Upper lobe of left lung (tissue), 6 donors: ENCODE data around the gene RBFOX2. TPM values are rescaled to one million over a fixed set of nuclear protein-coding genes. Genes with fewer than 3 reads are reported as not detected.

Source experiments
- ATAC-seq, 2 donors: fragments of 200-7000 bp; cut with Tn5 transposase; one replicate each; pipeline ENCODE4 v1.9.1; 2022; ENCODE audit warnings: mild to moderate bottlenecking in 2 of 2, moderate library complexity in 2 of 2; ENCODE audit not compliant: low FRiP score in 2 of 2
- DNase-seq, 2 donors: peaks; one replicate each; pipeline ENCODE4 v3.0.0-alpha.2; 2019 to 2020
- H3K27ac ChIP-seq, 4 donors: fragments of 200-600 bp; sonication (generic); one replicate each; pipeline ENCODE4 v1.5.1; 2016 to 2019
- H3K27me3 ChIP-seq, 4 donors: fragments of 200-600 bp; sonication (generic); one replicate each; pipeline ENCODE4 v1.5.1; 2017 to 2019
- H3K36me3 ChIP-seq, 4 donors: fragments of 200-600 bp; sonication (generic); one replicate each; pipeline ENCODE4 v1.5.1; 2016 to 2019
- H3K4me1 ChIP-seq, 4 donors: fragments of 200-600 bp; sonication (generic); one replicate each; pipeline ENCODE4 v1.5.1; 2018 to 2019
- H3K4me3 ChIP-seq, 4 donors: fragments of 200-600 bp; sonication (generic); one replicate each; pipeline ENCODE4 v1.5.1; 2017 to 2019; ENCODE audit warnings: mild to moderate bottlenecking in 2 of 4, moderate library complexity in 1 of 4
- H3K9me3 ChIP-seq, 4 donors: fragments of 200-600 bp; sonication (generic); one replicate each; pipeline ENCODE4 v1.5.1; 2018 to 2019
- EP300 ChIP-seq, 4 donors: sonication (generic); formaldehyde crosslinking; IDR thresholded peaks; one replicate each; pipeline ENCODE4 v1.5.1; 2017; ENCODE audit warnings: antibody characterized with exemption in 4 of 4, control low read depth in 2 of 4
- POLR2A ChIP-seq, 4 donors: fragments of 450-650 bp; IDR thresholded peaks; one replicate each; pipeline ENCODE4 v1.5.1; 2016 to 2017; ENCODE audit warnings: antibody characterized with exemption in 4 of 4, mild to moderate bottlenecking in 2 of 4
- POLR2AphosphoS5 ChIP-seq, 2 donors: sonication (generic); formaldehyde crosslinking; IDR thresholded peaks; one replicate each; pipeline ENCODE4 v1.5.1; 2017; ENCODE audit warnings: antibody characterized with exemption in 2 of 2
- WGBS, 2 donors: methylation state at CpG; one replicate each; pipeline ENCODE4 v1.1.5; 2017 to 2018; 5-methylcytosine and 5-hydroxymethylcytosine counted together
- total RNA-seq, 6 donors: library from RNA; depleted of rRNA in 4 of 6; stranded (reverse); fragments of >200 nt in 4 of 6; gene quantifications; one replicate each; pipeline versions ENCODE4 v1.1.0 to v1.2.1, GENCODE V29; 2016 to 2021
- TF ChIP-seq, protein P1 (sequence below), 6 experiments: fragments of 450-650 bp in 4 of 6; fragments of 200-600 bp in 2 of 6; sonication (generic) in 2 of 6; IDR thresholded peaks; one replicate each; pipeline ENCODE4 v1.5.1; 2016 to 2019; ENCODE audit warnings: antibody characterized with exemption in 6 of 6
- donor health status: DM: no; HTN: no; CAD: no; lungs with moderate emphysema.
- donor health status: DM: no; HTN: yes; CAD: no; lungs with severe emphysema.

The RBFOX2 gene
- total RNA-seq, 6 donors from 2014 or later: 47.8 to 86.4 (median 54.5) TPM

DNA sequence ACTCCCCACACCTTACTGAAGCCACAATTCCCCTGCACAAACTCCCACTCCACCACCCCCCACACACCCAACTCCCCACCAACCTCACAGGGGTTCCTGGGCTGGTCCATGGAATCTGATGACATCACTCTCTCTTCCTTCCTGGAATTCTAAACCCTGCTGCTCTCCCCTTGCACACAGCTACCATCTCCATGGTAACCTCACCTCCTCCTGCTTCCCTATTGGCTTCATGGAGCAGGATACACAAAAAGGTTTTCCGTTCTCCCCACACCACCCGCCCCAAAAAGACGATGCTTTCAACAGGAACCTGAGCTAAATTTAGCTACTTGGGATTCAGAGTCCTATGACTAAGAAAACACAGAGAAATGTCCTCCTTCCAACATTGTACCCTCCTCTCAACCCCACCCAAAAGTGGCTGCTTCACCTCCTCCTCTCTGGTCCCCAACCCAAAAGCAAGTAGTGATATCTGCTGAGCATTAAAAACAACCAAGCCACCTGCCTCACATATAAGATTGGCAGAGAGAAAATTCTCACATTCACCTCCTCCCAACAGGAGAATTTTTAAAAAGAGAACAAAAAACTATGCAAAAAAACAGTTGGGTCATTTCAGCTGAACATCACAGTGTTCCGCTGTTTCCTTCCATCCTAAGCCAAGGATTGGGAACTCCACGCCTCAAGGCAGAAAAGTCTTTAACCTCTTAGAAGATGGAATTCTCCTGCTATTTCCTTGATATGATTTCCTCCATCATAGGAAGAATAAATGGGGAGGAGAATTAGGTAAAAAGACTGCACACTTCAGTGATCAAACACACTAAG, 66.9 kb downstream of the RBFOX2 start:
- H3K4me1 ChIP-seq: peaks cover 11 to 35% (median 14%) of the 10 kb centered on the region in 4 donors
- ATAC-seq (peak in 1 of 2 donors; percentile 77), DNase-seq (no peak)
- TF ChIP-seq POLR2AphosphoS5 (IDR thresholded peaks at IDR 0.05): no peak
- TF ChIP-seq, protein P1, sequence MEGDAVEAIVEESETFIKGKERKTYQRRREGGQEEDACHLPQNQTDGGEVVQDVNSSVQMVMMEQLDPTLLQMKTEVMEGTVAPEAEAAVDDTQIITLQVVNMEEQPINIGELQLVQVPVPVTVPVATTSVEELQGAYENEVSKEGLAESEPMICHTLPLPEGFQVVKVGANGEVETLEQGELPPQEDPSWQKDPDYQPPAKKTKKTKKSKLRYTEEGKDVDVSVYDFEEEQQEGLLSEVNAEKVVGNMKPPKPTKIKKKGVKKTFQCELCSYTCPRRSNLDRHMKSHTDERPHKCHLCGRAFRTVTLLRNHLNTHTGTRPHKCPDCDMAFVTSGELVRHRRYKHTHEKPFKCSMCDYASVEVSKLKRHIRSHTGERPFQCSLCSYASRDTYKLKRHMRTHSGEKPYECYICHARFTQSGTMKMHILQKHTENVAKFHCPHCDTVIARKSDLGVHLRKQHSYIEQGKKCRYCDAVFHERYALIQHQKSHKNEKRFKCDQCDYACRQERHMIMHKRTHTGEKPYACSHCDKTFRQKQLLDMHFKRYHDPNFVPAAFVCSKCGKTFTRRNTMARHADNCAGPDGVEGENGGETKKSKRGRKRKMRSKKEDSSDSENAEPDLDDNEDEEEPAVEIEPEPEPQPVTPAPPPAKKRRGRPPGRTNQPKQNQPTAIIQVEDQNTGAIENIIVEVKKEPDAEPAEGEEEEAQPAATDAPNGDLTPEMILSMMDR (IDR thresholded peaks at IDR 0.05): no peak
- H3K9me3 ChIP-seq: no peaks in the 10 kb centered on the region
- peak overlapping the region in 1 of 4 donors; percentile 10 for H3K4me3 ChIP-seq
- 38 to 52% methylated on average over 5 of the region's 5 CpGs for WGBS, 2 donors
- H3K36me3 ChIP-seq: no peaks in the 10 kb centered on the region
- H3K27me3 ChIP-seq: no peaks in the 10 kb centered on the region
- H3K27ac ChIP-seq: peak overlapping the region; percentile 48 to 80 (median 64)

DNA sequence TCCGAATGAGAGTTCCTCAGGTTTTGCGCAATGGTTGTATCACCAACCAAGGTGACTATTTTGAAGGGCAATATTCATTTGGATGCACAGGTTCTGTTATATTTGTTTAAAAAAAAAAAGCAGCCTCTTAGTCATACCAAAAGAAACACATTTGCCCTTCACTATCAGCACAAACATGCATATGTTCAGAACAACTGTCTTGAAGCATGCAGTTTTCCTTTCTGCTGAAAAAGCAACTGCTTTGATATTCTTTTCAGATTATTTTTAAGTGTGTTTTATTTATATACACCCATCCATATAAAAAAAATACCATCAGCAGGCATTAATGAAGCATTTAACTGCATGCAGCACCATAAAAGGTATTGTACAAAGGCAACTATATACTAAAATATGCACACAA, 67.8 kb downstream of the RBFOX2 start:
- Histone ChIP-seq H3K27me3 (no peaks in the 10 kb centered on the region), H3K4me3 (no peak overlapping the region), H3K4me1 (peaks cover 11 to 35% (median 14%) of the 10 kb centered on the region in 4 donors), H3K27ac (peak overlapping the region in 2 of 4 donors; percentile 12 to 73), H3K36me3 (no peaks in the 10 kb centered on the region), H3K9me3 (no peaks in the 10 kb centered on the region)
- WGBS, 2 donors: 92 to 98% methylated on average over 2 of the region's 2 CpGs
- TF ChIP-seq, protein P1 (IDR thresholded peaks at IDR 0.05): no peak
- TF ChIP-seq EP300 (IDR thresholded peaks at IDR 0.05) (no peak), POLR2AphosphoS5 (IDR thresholded peaks at IDR 0.05) (no peak), POLR2A (IDR thresholded peaks at IDR 0.05) (no peak)
- no peak for DNase-seq
- ATAC-seq: no peak

DNA sequence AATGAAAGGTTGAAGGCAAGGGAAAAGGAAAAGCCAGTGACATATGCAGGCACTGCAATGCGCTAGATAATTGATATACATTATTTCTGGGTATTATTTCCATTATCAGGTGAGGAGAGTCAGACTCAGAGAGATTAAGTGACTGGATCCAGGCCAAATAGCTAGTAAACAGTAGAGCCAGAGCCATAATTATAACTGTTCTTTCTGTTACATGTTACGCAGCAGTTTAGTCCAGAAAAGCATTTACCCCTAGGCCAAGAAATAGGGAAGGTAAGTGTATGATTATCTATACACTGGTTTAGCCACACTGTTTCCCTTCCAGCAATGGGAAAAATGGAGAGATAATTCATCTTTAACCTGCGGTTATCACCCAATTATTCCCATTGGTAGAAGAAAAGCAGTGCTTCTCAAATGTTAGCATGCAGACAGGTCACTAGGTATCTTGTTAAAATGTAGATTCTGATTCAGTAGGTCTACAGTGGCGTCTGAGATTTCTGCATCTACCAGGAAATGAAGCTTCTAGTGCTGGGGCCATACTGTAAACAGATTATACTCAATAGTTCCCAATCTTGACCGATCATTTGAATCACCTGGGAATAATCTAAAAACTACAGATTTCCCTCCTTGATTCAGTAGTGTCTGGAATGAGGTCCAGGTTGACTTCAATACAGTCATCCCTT, 69.4 kb downstream of the RBFOX2 start:
- Histone ChIP-seq H3K27ac (peak overlapping the region in 1 of 4 donors; percentile 36), H3K4me1 (peaks cover 11 to 35% (median 14%) of the 10 kb centered on the region in 4 donors), H3K4me3 (no peak overlapping the region), H3K36me3 (no peaks in the 10 kb centered on the region), H3K27me3 (no peaks in the 10 kb centered on the region), H3K9me3 (no peaks in the 10 kb centered on the region)
- TF ChIP-seq, protein P1 (IDR thresholded peaks at IDR 0.05): no peak
- TF ChIP-seq POLR2A (IDR thresholded peaks at IDR 0.05): no peak
- TF ChIP-seq POLR2AphosphoS5 (IDR thresholded peaks at IDR 0.05): no peak
- no peak for TF ChIP-seq EP300 (IDR thresholded peaks at IDR 0.05)
- ATAC-seq (no peak), DNase-seq (no peak)
- WGBS, 2 donors: 82 to 84% methylated on average over 5 of the region's 5 CpGs

DNA sequence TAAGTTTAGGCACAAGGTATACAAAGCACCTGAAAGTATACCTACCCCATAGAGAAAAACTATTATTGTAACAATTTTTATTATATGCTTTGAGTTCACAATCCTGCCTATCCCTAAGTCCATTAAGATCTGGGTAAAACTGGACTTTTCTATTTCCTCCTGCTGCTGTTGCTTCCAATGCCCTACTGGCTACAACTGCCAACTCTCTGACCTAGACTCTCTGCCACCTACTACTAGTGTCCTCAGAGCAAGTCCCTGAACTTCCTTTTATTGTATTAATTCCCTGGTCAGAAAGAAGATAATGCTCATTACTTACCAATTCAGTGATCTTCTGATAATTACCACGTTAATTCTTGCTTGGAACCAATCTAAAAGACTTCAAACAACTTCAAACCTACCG, 70.3 kb downstream of the RBFOX2 start:
- peaks cover 11 to 35% (median 14%) of the 10 kb centered on the region in 4 donors for H3K4me1 ChIP-seq
- TF ChIP-seq, protein P1 (IDR thresholded peaks at IDR 0.05): no peak
- no peak for TF ChIP-seq EP300 (IDR thresholded peaks at IDR 0.05)
- no peak for TF ChIP-seq POLR2A (IDR thresholded peaks at IDR 0.05)
- TF ChIP-seq POLR2AphosphoS5 (IDR thresholded peaks at IDR 0.05): no peak
- H3K9me3 ChIP-seq: no peaks in the 10 kb centered on the region
- H3K27ac ChIP-seq: no peak overlapping the region
- WGBS, 2 donors: 55 to 63% methylated on average over 2 of the region's 2 CpGs
- H3K4me3 ChIP-seq: no peak overlapping the region
- ATAC-seq: no peak
- no peak for DNase-seq
- no peaks in the 10 kb centered on the region for H3K27me3 ChIP-seq
- H3K36me3 ChIP-seq: no peaks in the 10 kb centered on the region
